Measurements from ENCODE around the gene SF3B6.

- no peak for TF ChIP-seq CTCF (IDR thresholded peaks at IDR 0.05; ENCODE audit: low read depth, low read length)
- no peak for TF ChIP-seq POLR2A (IDR thresholded peaks at IDR 0.05; ENCODE audit: extremely low read depth, insufficient read length)
- TF ChIP-seq MYC (IDR thresholded peaks at IDR 0.05; ENCODE audit: low read depth, low read length), result no peak
- TF ChIP-seq MAX (IDR thresholded peaks at IDR 0.05; ENCODE audit: low read depth, low read length), result no peak
These were observed 35.6 kb downstream of the SF3B6 start for GRCh38 chr2:24040511-24040910.

Measured in NB4 (cell line).